ENCODE results near the gene SMC1B.
"Not testable (repeated sequence)": the region's sequence is repeated elsewhere in the genome, so short reads cannot be mapped to it uniquely, and the experiment has no call there.

SMC1B gene

DNA sequence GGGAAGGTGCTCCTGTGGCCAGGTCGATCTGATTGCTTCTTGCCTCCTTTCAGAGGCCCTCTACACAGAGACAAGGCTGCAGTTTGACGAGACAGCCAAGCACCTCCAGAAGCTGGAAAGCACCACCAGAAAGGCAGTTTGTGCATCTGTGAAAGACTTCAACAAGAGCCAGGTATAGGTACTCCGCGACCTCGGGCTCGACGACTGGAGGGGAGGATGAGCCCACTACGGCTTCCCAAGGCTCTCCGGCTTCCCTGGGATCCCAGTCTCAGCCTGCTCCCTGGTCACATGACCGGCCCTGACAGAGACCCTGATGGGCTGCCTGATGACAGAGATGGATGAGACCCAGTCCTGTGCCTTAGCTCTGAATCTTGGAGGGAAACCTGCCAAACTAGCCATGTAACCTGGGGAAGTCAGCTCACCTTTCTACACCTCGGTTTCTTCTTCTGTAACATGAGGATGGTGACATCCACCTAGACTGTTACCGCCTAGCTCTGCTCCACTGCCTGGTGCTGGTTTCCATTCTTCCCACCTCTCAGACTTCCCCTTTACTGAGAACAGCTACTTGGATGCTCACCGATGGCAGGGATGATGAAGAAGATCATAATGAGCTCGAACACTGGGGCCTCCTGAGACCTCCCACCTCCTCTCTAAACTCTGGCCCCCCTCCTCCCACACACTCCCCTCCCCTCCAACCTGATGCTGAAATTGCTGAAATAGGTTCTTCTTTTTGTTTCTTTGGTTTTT lies 9.0 kb upstream of the SMC1B start:
- DNase-seq (ENCODE audit: low read depth, low spot score), result peak; percentile 43

DNA sequence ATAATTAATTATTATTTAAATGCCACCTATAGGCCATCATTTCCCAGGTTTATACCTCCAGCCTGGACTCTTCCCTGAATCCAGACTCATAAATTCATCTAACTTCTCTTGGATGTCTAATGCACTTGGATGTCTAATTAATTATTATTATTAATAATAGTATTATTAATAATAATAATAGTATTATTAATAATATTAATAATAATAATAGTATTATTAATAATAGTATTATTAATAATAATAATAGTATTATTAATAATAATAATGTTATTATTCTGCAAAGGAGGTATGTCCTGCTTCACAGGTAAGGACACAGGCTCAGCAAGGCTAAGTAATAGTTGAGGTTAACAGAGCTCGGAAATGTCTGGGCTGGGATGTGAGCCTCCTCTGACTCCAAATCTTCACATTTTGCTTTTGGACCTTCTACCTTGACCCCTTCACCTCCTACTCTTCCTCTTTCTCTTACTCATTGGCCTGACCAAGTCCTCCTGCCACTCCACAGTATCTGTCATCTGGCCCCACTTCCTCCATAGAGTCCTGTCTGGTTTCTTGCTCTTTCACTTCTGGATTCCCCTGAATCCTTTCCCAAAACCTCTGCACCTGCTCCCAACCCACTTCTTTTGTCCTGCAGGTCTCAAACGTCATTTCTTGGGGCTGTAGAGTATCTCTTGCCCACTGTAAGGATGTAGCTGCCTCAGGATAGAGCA lies 8.1 kb upstream of the SMC1B start:
- no peak for DNase-seq (ENCODE audit: low read depth, low spot score)

DNA sequence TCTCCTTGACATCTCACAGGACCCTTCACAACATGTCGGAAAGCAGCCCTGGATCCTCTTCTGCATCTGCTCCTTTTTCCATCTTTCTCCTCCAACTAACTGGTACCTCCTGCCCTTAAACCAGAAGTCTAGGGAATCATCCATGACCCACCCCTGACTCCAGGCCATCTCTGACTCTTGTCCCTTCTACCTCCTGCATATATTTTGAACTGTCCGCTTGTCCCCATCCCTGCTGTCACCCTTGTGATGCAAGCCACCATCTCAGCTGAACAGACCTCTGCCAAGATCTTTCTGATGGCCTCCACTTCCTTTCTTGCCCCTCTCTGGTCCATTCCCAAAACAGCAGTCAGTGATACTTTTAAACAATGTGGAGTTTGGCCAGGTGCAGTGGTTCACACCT lies 7.1 kb upstream of the SMC1B start:
- DNase-seq (ENCODE audit: low read depth, low spot score), result no peak

DNA sequence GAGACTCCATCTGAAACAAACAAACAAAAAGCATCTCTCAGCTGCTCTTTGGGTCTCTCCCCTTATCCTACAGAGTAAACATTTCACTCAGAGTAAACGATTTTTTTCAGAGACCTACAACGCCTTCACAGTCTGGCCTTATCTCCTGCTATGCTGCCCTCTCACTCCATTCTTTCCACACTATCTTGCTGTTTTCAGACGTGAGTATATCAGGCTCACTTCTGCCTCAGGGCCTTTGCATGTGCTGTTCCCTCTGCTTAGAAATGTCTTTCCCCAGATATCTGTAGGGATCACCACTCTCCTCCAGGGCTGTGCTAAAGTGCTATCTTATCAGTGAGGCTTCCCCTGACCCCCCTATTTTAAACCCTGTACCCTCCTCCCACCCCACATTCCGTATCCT lies 6.6 kb upstream of the SMC1B start:
- DNase-seq (ENCODE audit: low read depth, low spot score), result no peak

DNA sequence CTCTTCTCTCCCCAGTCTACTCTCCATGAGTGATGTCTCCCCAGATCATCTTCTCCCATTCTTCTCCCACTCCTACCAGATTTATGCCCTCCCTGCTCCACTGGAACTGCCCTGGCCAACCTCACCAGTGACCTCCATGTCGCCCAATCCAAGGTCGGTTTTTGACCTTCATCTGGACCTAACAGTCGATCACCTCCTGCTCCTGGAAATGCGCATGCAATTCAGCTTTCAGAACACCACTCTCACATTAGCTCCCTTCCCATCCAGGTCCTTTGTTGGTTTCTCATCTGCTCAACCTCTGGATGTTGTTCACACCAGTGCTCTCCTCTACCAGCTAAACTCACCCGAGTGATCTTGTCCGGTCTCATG lies 5.4 kb upstream of the SMC1B start:
- no peak for DNase-seq (ENCODE audit: low read depth, low spot score)

DNA sequence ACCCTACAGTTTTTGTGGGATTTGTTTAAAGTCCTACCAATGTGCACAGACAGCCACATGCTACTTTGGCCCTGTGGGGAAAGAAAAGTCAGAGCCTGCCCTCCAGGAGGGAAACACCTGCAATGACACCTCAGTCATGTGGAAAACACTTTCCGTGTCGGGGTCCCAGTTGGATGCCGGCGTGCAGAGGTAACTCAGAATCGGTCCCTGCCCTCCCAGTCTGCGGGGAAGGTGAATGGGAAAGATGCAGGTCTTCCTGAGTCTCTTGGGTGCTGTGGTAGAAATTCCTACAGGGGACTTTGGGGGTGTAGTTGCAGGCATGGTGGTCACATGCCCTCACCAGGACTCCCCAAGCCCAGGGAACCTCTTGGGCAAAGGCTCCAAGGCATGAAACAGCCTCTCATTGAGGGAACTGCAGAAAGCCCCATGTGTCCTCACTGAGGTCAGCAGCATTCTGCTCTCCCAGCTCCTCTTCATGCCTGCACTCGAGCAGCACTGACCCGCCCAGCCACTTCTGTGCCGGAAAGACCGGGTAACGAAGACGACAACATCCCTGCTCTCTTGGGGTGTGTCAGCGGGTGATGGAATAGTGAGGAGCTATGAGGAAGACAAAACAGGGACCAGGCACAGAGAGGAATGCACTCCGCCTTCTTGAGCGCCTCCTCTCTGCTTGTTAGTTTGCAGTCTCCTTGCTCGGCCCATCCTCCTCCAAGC lies 4.8 kb upstream of the SMC1B start:
- DNase-seq (ENCODE audit: low read depth, low spot score), result no peak

DNA sequence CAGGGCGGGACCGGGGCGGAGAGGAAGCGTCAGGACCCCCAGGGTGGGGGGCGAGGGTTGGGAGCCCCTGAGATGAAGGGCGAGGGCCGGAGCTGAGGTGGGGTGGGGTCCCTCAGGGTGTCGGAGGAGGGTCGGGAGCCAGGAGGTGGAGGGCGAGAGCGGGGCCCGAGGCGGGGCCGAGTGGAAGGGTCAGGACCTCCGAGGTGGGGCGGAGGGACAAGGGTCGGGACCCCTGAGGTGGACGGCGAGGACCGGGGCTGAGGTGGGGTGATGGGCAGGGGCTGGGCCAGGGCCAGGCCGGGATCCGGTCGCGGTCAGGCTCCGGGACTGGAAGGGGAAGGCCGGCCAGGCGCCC lies 409 bp downstream of the SMC1B start:
- no peak for DNase-seq (ENCODE audit: low read depth, low spot score)

DNA sequence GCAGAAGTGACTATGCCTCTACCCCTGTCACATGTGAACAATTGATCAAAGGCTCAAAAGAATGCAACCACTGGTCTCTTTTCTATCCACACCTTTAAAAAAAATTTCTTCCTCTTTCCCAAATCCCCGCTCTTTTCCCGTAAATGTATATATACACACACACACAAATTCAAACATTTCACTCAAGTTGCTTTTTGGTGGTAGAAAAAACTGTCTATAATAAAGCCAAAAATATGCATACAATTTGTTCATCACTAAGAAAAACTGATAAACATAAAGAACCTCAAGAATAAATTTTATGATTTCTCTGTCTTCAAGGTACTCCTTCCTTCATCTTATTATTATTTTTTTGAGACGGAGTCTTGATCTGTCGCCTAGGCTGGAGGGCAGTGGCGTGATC lies 5.6 kb downstream of the SMC1B start:
- DNase-seq (ENCODE audit: low read depth, low spot score), result no peak

DNA sequence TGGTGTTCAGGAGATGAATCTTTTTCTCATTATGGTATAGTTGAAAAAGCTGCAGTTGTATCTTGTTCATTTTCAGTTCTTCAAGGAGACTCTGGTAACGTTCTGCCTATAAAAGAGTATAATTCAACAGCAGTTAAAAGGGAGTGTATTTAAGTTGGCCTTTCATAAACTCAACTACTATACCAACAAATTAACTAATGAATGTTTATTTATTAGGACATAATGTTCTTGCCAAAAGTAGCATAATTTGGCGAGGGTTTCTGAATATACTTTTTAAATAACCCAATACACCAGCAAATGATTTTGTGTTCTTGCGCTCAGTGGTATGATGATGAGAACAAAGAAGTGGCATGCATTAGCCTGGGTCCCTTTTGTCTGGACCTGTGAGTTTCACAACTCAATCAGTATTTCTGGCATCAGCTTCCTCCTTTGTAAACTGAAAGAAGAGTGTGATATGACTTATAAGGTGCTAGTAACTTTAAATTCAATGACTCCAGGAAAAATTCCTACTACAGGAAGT lies 10.9 kb downstream of the SMC1B start:
- no peak for DNase-seq (ENCODE audit: low read depth, low spot score)

DNA sequence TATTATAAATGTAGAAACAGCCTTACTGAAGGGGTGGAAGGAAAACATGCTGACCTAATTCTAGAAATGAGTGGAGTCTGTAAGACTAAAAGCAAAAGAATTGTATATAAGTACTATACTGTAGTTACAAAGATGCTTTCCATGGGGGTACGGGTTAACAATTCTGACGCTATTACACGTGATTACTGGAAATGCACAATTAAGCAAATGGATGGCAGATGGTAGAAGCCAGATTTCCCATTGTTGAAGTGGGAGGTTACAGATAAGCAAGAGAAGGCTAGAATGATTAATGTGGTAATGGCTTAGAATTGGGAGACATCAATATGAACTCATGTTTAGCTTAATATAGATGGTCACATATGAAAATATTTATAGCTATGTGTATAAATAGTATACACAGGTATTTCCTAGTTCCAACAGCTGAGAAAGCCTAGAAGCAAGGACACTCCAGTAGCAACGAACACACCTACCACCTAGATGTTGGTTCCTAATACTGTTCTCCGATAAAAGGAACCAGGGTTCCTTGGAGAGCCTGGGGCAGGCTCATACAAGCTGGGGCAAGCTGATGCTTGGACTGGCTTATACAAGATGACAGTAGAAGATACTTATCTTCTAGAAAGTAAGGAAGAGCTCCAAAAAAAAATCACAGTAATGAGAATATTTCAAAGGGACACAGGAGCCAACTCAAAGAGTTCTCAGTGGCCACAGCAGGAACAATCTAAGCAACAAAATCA lies 13.5 kb downstream of the SMC1B start:
- DNase-seq (ENCODE audit: low read depth, low spot score), result no peak

DNA sequence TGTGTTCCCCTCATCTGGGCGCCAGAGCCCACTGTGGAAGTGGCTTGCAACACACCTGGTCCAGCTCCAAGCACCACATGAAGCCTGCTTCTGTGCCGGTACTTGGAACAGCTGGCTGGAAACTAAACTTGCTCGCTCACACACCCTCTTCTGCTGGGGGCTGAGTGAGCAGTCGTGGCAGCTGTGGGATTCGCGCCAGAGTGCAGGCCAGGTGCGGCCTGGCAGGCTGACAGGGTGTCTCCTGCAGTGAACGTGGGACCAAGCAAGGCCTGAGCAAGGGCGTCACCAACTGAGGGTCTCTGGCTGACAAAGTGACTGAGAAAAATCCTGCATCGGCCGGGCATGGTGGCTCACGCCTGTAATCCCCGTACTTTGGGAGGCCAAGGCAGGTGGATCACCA lies 15.2 kb downstream of the SMC1B start:
- no peak for DNase-seq (ENCODE audit: low read depth, low spot score)

DNA sequence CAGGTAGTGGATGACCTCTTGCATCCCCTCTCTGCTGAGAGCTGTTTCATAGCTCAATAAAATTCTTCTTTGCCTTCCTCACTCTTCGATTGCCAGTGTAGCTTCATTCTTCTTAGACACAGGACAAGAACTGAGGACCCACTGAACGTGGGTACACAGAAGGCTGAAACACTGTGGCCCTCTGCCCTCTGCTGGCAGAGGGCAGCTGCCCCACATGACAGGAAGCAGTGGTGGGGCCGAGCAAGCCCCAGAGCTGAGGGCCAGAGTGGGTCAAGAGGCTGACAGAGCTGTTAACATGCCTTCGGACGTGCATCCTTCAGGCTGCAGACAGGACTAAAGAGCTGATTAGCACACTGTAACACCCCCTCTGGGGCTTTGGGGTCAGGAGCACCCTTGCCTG lies 15.6 kb downstream of the SMC1B start:
- no peak for DNase-seq (ENCODE audit: low read depth, low spot score)

DNA sequence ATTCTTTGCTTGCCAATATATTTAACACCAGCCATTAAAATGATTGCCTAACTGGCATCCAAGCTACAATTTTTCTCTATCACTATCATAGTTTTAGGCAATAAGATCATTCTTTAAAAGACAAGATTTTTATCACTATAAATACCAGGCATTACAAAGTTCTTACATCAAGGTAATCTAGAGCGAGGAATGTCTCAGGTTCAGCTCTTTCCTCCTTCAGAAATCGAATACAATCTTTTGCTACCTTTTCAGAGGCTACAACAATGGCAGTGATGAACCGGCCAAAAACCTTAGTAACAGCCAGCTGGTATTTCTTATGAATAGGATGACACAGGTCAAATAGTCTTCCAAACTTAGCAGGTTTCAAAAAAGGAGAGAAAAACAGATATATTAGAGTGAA lies 23.9 kb downstream of the SMC1B start:
- DNase-seq (ENCODE audit: low read depth, low spot score), result no peak

DNA sequence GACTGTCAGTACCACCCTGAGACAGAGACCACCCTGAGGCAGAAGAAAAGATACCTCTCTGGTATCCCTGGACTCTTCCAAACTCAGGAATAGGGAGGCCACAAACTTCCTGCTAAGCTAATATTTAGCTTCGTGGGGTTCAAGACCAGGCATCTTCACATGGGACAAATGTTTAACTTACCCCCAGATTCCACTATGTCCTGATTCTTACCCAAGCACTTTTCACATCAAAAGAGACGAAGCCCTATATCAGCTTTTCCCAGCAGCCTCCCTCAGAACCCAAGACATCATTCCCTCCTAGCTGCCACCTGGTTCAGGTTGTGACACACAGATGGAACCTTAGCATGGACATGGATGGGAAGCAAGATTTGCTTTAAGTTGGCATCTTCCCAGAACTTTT lies 32.1 kb downstream of the SMC1B start:
- no peak for DNase-seq (ENCODE audit: low read depth, low spot score)

DNA sequence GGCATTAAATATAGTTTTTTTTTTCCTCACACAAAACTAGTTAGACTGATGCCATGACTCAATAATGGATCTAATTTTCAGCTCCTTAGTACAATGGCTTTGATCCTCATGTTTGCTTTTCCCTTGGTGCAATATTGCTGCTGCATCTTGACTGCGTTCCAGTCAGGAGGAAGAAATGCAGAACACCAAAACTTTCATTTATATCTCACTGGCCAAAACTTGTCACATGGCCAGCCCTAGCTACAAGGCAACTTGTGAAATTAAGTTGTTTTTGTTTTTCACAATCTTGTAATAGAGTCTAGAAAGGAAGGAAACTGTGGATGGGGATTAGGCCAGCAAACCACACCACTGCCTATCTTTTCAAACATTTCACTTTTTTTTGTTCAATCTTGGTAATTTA lies 36.7 kb downstream of the SMC1B start:
- no peak for DNase-seq (ENCODE audit: low read depth, low spot score)

DNA sequence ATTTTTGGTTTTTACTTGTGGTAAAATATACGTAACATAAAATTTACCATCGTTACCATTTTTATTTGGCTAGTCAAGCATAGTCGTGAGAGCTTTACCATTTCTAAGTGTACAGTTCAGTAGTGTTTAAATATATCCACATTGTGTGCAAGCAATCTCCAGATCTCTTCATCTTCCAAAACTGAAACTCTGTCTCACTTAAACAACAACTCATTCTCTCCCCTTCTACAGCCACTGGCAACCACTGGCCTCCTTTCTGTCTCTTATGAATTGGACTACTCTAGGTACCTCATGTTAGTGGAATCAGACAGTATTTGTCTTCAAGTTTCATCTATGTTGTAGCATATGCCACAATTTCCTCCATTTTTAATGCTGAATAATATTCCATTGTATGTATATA lies 37.4 kb downstream of the SMC1B start:
- DNase-seq (ENCODE audit: low read depth, low spot score), result no peak

DNA sequence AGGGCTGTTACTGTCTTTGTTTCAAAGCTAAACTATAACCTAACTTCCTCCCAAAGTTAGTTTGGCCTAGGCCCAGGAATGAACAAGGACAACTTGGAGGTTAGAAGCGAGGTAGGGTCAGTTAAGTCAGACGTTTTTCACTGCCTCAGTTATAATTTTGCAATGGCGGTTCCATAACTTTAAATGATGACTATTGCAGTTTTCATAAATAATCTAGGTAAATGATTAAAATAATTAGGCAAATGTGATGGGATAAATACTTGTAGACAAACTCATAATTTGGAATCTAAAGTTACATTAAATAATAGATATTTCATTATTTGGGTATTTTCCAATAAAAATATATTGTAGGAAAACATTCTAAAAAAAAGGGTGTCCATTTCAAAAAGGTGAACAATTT lies 39.8 kb downstream of the SMC1B start:
- not testable (repeated sequence) for DNase-seq (ENCODE audit: low read depth, low spot score)

DNA sequence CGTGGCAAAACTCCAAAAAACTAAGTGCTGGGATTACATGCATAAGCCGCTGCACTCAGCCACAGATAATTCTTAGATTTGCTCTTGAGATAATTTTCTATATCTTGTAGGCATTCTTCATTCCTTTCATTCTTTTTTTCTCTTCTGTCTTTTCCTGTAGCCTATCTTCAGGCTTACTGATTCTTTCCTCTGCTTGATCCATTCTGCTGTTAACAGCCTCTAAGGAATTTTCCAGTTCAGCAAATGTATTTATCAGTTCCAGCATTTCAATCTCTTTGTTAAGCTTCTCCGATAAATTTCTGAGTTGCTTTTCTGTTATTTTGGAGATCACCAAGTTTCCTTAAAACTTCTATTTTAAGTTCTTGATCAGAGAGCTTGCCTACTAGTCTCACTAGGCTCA lies 46.7 kb downstream of the SMC1B start:
- DNase-seq (ENCODE audit: low read depth, low spot score), result no peak

DNA sequence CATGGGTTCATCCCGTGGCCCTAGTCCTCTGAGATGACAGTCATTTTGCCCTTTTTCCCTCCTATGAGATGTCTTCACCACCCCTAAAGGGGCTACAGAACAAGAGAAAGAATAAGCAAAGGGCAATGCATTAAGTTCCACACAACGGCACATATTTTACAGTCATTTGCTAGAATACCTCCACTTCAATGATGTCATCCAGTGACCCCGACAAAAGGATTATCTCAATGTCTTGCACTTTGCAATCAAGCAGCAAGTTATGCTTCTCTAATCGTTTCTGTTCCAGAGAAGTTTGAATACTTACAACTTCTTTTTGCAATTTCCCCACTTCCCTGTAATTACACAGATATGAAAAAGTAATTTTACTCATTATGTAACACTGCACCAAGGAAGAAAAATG lies 53.8 kb downstream of the SMC1B start:
- DNase-seq (ENCODE audit: low read depth, low spot score), result no peak

DNA sequence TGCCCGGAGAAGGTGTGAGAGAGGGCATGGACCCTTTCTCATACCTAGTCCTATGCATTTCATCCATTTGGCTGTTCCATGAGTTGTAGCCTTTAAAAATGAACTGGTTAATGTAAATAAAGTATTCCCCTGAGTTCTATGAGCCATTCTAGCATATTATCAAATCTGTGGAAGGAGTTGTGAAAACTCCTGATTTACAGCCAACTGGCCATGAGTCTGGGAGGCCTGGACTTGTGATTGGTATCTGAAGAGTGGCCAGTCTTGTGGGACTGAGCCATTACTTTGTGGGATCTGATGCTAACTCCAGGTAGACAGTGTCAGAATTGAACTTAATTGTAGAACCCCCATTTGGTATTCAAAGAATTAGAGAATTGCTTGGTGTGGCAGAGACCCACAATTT lies 55.3 kb downstream of the SMC1B start:
- DNase-seq (ENCODE audit: low read depth, low spot score), result no peak

DNA sequence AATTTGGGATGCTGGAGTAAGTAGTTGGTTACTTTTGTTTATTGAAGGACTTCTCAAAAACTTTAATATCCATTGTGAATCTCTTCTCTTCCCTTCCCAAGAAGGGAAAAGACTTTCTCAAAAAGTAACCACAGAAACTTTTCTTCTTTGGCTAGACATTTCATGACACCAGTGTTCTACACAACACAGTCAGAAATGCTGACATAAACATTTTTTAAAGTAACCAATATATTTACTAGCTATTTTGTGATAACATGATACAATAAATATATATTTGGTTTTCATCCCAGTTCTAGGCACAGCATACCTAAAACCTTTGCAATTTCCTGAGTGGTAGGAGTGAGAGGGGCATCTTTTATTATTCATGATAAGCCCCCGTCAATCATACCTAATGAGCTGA lies 55.9 kb downstream of the SMC1B start:
- no peak for DNase-seq (ENCODE audit: low read depth, low spot score)

DNA sequence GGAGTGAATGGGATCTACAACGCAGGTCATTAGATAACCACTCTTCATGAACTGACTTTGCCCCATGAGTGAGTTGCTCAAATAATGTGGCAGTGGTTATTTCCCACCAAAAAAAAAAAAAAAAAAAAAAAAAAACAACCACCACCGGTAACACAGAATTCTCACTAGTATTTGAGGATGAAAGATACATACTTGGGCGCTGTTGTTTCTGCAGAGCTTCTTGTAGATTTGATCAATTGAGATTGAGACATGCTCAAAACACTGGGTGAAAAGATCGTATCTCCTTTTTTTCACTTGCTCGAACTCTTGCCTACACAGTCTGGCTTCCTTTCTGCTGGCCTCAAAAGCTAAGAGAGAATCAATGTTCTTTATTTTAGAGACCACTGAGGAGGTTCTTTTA lies 59.6 kb downstream of the SMC1B start:
- no peak for DNase-seq (ENCODE audit: low read depth, low spot score)

All from ELF-1 (cell line).